Skin epidermis (tissue), 12 donors: ENCODE results near the gene HSPG2.
A peak's percentile ranks its signal among the peaks of the same experiment; 100 is the strongest.
"Not testable (repeated sequence)": the region's sequence is repeated elsewhere in the genome, so short reads cannot be mapped to it uniquely, and the experiment has no call there.

ENCODE experiments used
- H3K27ac ChIP-seq, 21 experiments: fragments of 200-600 bp; sonication (generic) in 11 of 21; one replicate each; pipeline ENCODE4 v1.5.0; 2020; ENCODE audit warnings: mild to moderate bottlenecking in 3 of 21, inconsistent platforms in 2 of 21, moderate library complexity in 2 of 21
- H3K4me3 ChIP-seq, 7 experiments: fragments of 200-600 bp; sonication (generic) in 2 of 7; one replicate each; pipeline ENCODE4 v1.5.0; 2020; ENCODE audit warnings: inconsistent platforms in 2 of 7, mild to moderate bottlenecking in 2 of 7, moderate library complexity in 1 of 7

HSPG2 gene

GRCh38 chr1:21937034-21937371, at the start of gene HSPG2:
TSS of gene HSPG2 (minus strand) at chr1:21937310. CDS start at chr1:21937217, 93 bp downstream.
- peak within 1 kb of the TSS; percentile 57 to 93 (median 87) for H3K27ac ChIP-seq
- H3K4me3 ChIP-seq = peak within 1 kb of the TSS; percentile 36 to 76 (median 60)

GRCh38 chr1:21986386-21986785, 49.3 kb upstream of the HSPG2 start:
- H3K4me3 ChIP-seq, H3K27ac ChIP-seq: not testable (repeated sequence)

DNA sequence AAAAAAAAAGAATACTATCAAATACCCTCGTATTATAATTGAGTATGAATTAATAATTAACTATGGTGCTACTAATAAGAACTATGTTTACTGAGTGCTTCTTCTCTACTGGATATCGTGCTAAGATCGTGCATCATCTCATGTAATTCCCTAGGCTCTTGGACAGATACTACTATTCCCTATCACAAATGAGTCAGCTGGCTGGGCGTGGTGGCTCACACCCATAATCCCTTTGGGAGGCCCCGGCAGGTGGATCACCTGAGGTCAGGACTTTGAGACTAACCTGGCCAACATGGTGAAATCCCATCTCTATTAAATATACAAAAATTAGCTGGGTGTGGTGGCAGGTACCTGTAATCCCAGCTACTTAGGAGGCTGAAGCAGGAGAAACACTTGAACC, 48.8 kb upstream of the HSPG2 start:
- H3K27ac ChIP-seq, H3K4me3 ChIP-seq: not testable (repeated sequence)

DNA sequence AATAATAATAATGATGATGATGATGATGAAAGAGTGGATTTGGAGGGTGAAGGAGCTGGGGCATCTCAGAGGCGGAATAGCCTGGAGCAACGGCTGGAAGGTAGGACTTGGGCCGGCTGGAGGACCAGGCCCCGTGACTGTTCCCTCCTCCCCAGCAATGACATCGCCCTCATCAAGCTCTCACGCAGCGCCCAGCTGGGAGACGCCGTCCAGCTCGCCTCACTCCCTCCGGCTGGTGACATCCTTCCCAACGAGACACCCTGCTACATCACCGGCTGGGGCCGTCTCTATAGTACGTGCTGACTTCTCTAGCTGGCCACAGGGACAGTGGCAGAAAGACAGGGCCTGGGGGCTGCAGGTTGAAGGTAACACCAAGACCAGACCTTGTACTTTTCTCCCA, 46.4 kb upstream of the HSPG2 start:
- not testable (repeated sequence) for H3K4me3 ChIP-seq, H3K27ac ChIP-seq

DNA sequence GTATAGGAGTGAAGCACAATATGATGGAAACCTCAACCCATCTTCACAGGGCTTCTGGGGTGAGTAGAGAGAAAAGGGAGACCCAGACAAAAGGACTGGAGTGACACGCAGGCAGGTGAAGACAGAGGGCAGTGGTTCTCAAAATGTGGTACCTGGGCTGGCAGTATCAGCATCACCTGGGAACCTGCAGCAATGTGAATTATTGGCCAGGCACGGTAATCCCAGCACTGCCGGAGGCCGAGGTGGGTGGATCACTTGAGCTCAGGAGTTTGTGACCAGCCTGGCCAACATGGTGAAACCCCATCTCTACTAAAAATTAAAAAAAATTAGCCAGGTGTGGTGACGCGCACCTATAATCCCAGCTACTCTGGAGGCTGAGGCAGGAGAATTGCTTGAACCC, 45.0 kb upstream of the HSPG2 start:
- H3K27ac ChIP-seq, H3K4me3 ChIP-seq: not testable (repeated sequence)

GRCh38 chr1:21981253-21981652, 44.1 kb upstream of the HSPG2 start:
- H3K27ac ChIP-seq, H3K4me3 ChIP-seq: not testable (repeated sequence)

DNA sequence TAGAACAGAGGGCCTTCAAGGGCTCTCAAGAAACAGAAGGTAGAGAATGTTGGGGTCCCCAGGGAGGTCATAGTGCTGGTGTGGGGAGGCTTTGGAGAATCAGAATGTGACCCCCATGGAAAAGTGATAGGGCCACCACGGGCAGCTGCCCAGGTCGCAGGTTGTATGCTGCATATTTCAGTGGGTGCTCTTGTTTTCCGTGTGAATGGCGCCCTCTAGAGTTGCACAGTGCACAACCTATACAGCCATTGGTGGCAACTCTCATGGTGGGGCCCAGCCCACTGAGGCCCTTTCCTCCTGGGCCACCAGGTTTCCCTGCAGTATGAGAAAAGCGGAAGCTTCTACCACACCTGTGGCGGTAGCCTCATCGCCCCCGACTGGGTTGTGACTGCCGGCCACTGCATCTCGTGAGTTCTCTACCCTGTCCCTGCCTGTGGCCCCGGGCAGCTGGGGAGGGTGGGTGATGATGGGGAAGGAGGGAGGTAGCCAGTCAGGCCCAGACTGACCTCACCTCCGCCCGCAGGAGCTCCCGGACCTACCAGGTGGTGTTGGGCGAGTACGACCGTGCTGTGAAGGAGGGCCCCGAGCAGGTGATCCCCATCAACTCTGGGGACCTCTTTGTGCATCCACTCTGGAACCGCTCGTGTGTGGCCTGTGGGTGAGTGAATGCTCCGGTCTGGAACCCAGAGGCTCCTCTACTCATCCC, 43.6 kb upstream of the HSPG2 start:
- not testable (repeated sequence) for H3K27ac ChIP-seq, H3K4me3 ChIP-seq

DNA sequence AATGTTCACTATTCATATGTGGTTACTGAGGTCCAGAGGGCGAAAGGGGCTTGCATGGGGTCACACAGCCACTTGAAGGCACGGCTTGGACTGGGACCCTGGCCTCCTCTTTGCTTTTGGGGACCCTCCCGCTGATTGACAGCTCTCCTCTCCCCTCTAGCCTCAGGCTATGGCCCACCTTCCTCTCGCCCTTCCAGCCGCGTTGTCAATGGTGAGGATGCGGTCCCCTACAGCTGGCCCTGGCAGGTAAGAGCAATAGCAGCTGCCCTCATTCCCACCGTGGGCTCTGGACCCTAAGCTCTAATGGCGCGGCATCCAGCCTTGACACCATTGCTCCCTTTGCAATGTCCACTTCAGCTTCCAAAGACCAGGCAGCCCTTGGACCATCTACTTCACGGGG, 41.1 kb upstream of the HSPG2 start:
- H3K4me3 ChIP-seq = not testable (repeated sequence)

DNA sequence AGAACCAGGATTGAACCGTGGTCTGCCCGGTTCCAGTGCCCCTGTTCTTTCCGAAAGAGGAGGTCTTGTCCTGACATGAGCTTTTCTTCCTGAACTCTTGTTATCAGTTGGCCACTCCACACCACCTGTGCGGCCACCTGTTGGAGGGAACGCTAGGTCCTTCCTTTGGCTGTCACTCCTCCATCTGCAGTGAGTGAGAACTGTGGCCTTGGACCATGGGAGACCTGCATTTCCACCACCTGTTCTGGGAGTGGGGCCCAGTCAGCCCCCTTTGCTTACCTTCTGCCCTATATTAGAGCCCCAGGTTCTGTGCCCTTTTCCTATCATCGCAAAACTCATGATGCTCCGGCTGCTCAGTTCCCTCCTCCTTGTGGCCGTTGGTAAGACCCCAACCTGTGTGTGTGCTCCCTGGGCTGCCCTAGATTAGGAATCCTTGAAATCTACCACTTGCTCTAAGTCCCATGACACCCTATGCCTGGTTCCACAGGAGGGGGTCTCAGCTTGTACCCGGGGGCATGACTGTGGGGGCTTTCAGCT, 39.7 kb upstream of the HSPG2 start, which contains the start of gene CELA3B:
Gene CELA3B, plus strand, starts transcription at position 320 of the 537 bp plus-strand sequence. Its CDS starts 18 bp downstream, at position 338.
- not testable (repeated sequence) for H3K27ac ChIP-seq, H3K4me3 ChIP-seq

More for the DNA sequence above, 41.1 kb upstream of the HSPG2 start:
- not testable (repeated sequence) for H3K27ac ChIP-seq

GRCh38 chr1:21975296-21975695, 38.2 kb upstream of the HSPG2 start:
- H3K4me3 ChIP-seq, H3K27ac ChIP-seq: not testable (repeated sequence)

GRCh38 chr1:21974699-21975098, 37.6 kb upstream of the HSPG2 start:
- not testable (repeated sequence) for H3K27ac ChIP-seq, H3K4me3 ChIP-seq

DNA sequence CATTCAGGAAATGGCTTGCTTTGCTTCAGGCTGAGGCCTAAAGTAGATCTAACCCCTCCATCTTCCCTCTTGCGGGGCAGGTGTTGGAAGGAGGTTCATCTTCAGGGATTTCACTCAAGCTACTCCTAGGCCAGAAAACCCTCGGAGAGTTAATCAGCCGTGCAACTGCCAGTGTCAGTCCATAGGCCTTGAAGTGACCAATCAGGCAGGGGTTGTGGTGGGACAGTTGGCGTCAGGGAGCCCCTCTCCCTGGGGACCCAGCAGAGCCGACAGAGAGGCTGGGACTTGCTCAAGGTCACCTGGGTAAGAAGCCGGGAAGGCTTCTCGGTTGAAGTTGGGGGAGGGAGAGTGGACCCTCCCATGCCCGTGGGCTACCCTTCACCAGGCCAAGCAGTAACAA, 36.8 kb upstream of the HSPG2 start:
- H3K4me3 ChIP-seq, H3K27ac ChIP-seq: not testable (repeated sequence)

- not testable (repeated sequence) for H3K27ac ChIP-seq, H3K4me3 ChIP-seq
Observed at GRCh38 chr1:21972973-21973441, 35.9 kb upstream of the HSPG2 start.

- H3K4me3 ChIP-seq, H3K27ac ChIP-seq: not testable (repeated sequence)
Observed at GRCh38 chr1:21970523-21970922, 33.4 kb upstream of the HSPG2 start.

GRCh38 chr1:21969066-21969465, 32.0 kb upstream of the HSPG2 start:
- not testable (repeated sequence) for H3K4me3 ChIP-seq

GRCh38 chr1:21967216-21967615, 30.1 kb upstream of the HSPG2 start:
- not testable (repeated sequence) for H3K4me3 ChIP-seq, H3K27ac ChIP-seq

More at GRCh38 chr1:21969066-21969465, 32.0 kb upstream of the HSPG2 start:
- H3K27ac ChIP-seq = not testable (repeated sequence)

DNA sequence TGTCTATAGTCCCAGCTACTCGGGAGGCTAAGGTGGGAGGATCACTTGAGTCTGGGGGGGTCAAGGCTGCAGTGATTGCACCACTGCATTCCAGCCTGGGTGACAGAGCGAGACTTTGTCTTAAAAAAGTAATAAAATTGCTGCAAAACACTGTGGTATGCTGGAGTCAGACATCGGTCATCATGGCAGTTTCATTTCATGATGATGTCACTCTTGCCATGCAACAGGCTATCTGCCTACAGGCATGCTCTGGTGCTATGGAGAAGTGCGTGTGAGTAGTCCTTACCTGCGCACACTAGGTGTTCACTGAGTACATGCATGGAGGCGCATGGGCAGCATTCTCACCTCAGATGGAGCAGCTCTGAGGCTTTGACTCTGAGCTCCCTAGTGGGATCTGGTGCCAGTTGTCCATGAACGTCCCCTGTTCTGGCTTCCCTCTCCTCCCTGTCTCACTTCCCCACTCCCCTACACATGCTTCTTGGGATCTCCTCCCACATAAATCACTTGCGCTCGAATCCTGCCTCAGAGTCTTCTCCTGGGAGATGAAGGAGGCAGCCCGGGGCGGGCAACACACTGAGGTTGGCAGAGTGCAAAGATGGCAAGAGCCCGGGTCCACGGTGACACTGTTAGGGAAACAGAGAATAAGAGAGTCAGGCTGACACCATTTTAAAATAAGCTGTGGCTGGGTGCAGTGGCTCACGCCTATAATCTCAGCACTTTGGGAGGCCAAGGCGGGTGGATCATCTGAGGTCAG, 29.3 kb upstream of the HSPG2 start:
- Histone ChIP-seq H3K27ac (no peak overlapping the region), H3K4me3 (no peak overlapping the region)

GRCh38 chr1:21963477-21964217, 26.5 kb upstream of the HSPG2 start:
- no peak overlapping the region for H3K27ac ChIP-seq
- no peak overlapping the region for H3K4me3 ChIP-seq

GRCh38 chr1:21961799-21962198, 24.7 kb upstream of the HSPG2 start:
- Histone ChIP-seq H3K4me3 (no peak overlapping the region), H3K27ac (peak overlapping the region in 2 of 21 experiments; percentile 30 to 32)

- peak overlapping the region in 2 of 21 experiments; percentile 30 to 32 for H3K27ac ChIP-seq
- no peak overlapping the region for H3K4me3 ChIP-seq
Observed at GRCh38 chr1:21961337-21961736, 24.2 kb upstream of the HSPG2 start.
